Inflammatory macrophage treated with lipopolysaccharide for 4 hours (primary cell): Measurements from ENCODE around the gene GRK1.

Source experiments
- DNase-seq: peaks from one replicate; pipeline ENCODE4 v3.0.0-alpha.2; 2020

The GRK1 gene

GRCh38 chr13:113651511-113652403, 15.3 kb upstream of the GRK1 start:
- DNase-seq, result no peak

GRCh38 chr13:113652404-113653263, 14.4 kb upstream of the GRK1 start:
- DNase-seq, result no peak

GRCh38 chr13:113653264-113654174, 13.5 kb upstream of the GRK1 start:
- no peak for DNase-seq

GRCh38 chr13:113654175-113654560, 12.9 kb upstream of the GRK1 start:
- no peak for DNase-seq

GRCh38 chr13:113654591-113655345, 12.3 kb upstream of the GRK1 start:
- no peak for DNase-seq

GRCh38 chr13:113655346-113656002, 11.5 kb upstream of the GRK1 start:
- DNase-seq, result no peak

GRCh38 chr13:113656003-113656588, 10.9 kb upstream of the GRK1 start:
- DNase-seq, result no peak

GRCh38 chr13:113656831-113657671, 10.0 kb upstream of the GRK1 start:
- no peak for DNase-seq

- no peak for DNase-seq
Measured at GRCh38 chr13:113657851-113658741, 8.9 kb upstream of the GRK1 start, which contains the start of gene ATP4B. TSS of gene ATP4B (minus strand) at chr13:113658198. CDS start at chr13:113658144, 54 bp downstream.

- no peak for DNase-seq
Measured at GRCh38 chr13:113658836-113659235, 8.2 kb upstream of the GRK1 start.

- DNase-seq, result no peak
Measured at GRCh38 chr13:113659337-113659736, 7.7 kb upstream of the GRK1 start.

GRCh38 chr13:113660066-113660465, 7.0 kb upstream of the GRK1 start:
- DNase-seq, result no peak

- no peak for DNase-seq
Measured at GRCh38 chr13:113661509-113661908, 5.5 kb upstream of the GRK1 start.

- no peak for DNase-seq
Measured at GRCh38 chr13:113663934-113664333, 3.1 kb upstream of the GRK1 start.

GRCh38 chr13:113664751-113665596, 2.0 kb upstream of the GRK1 start:
- no peak for DNase-seq

- DNase-seq, result no peak
Measured at GRCh38 chr13:113665597-113666328, 1.3 kb upstream of the GRK1 start.

- DNase-seq, result no peak
Measured at GRCh38 chr13:113666329-113666670, 719 bp upstream of the GRK1 start.
